Raji (cell line): ENCODE results near the gene MRPS6.

Source experiments
- POLR2A ChIP-seq: IDR thresholded peaks from 2 replicates; pipeline ENCODE4 v1.6.1; 2011; ENCODE audit warnings: low read depth, low read length, control low read depth; ENCODE audit not compliant: insufficient read depth

Gene MRPS6

GRCh38 chr21:34166468-34166867 is 93.1 kb downstream of the MRPS6 start:
- no peak for TF ChIP-seq POLR2A

GRCh38 chr21:34170886-34171285 is 97.5 kb downstream of the MRPS6 start:
- TF ChIP-seq POLR2A: no peak

GRCh38 chr21:34174470-34174869 is 101.1 kb downstream of the MRPS6 start:
- no peak for TF ChIP-seq POLR2A

GRCh38 chr21:34176448-34176847 is 103.1 kb downstream of the MRPS6 start:
- no peak for TF ChIP-seq POLR2A

- no peak for TF ChIP-seq POLR2A
Observed at GRCh38 chr21:34177919-34178567, 104.7 kb downstream of the MRPS6 start.

- TF ChIP-seq POLR2A: no peak
Observed at GRCh38 chr21:34179204-34179935, 106.0 kb downstream of the MRPS6 start.

- no peak for TF ChIP-seq POLR2A
Observed at GRCh38 chr21:34180407-34180806, 107.0 kb downstream of the MRPS6 start.

- TF ChIP-seq POLR2A: no peak
Observed at GRCh38 chr21:34180826-34181359, 107.5 kb downstream of the MRPS6 start.

GRCh38 chr21:34181431-34182039 is 108.2 kb downstream of the MRPS6 start:
- no peak for TF ChIP-seq POLR2A

- no peak for TF ChIP-seq POLR2A
Observed at GRCh38 chr21:34182436-34182835, 109.1 kb downstream of the MRPS6 start.

GRCh38 chr21:34183331-34183928 is 110.1 kb downstream of the MRPS6 start:
- TF ChIP-seq POLR2A: no peak

GRCh38 chr21:34184232-34184631 is 110.9 kb downstream of the MRPS6 start:
- TF ChIP-seq POLR2A: no peak

- TF ChIP-seq POLR2A: no peak
Observed at GRCh38 chr21:34185026-34185750, 111.8 kb downstream of the MRPS6 start.

GRCh38 chr21:34186109-34186719 is 112.8 kb downstream of the MRPS6 start:
- TF ChIP-seq POLR2A: no peak

- TF ChIP-seq POLR2A: no peak
Observed at GRCh38 chr21:34187935-34188334, 114.6 kb downstream of the MRPS6 start.

- no peak for TF ChIP-seq POLR2A
Observed at GRCh38 chr21:34189506-34189905, 116.1 kb downstream of the MRPS6 start.
